Stimulated activated CD8-positive, alpha-beta memory T cell treated with anti-CD3 and anti-CD28 coated beads, Interleukin-15, amount 100 ng/mL, for 24 hours (primary cell): Measurements from ENCODE around the gene EFNB3.
A peak's percentile ranks its signal among the peaks of the same experiment; 100 is the strongest.

ENCODE experiments used
- DNase-seq: peaks from one replicate; pipeline ENCODE4 v3.0.0-alpha.2; 2020; ENCODE audit warnings: low read depth

Gene EFNB3

DNA sequence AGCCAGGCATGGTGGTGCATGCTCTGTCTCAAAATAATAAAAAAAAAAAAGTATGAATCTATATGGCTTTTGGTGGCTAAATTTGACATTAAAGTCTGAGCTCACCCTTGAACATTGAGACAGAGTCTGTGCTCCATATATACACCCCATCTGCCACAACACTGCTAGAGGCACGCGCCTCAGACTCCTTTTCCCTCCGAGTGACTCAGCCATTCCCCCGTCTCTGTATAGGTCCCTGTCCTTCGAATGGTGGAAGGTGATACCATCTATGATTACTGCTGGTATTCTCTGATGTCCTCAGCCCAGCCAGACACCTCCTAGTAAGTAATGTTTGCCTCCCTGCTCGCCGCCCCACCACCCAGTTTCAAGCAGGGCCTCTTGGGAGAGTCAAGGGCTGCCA is 4.5 kb upstream of the EFNB3 start:
- no peak for DNase-seq

DNA sequence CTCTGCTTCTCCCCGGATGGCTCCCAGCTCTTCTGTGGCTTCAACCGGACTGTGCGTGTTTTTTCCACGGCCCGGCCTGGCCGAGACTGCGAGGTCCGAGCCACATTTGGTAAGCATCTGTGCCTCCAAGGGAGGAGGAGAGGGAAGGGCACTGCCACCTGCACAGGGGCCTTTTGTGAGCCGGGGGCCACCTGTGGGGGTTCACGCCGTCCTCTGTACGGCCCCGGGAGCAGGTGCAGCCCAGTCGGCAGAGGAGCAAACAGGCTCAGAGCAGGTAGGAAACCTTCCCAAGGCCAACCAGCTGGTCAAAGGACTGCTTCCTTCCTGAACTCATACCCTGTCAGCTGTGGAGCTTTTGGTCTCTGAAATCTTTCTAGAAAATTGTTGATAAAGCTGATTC is 3.3 kb upstream of the EFNB3 start:
- no peak for DNase-seq

DNA sequence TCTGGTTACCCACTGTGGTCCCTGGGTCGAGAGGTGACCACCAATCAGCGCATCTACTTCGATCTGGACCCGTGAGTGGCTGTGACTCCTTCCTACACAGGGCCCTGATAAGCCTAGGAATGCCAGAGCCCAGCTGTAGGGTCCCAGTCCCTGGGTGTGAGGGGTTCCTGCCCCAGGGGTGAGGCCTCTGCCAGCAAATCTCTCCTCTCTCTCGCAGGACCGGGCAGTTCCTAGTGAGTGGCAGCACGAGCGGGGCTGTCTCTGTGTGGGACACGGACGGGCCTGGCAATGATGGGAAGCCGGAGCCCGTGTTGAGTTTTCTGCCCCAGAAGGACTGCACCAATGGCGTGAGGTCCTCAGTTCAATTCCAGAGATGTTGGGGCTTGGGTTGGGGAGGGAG is 2.2 kb upstream of the EFNB3 start:
- no peak for DNase-seq

GRCh38 chr17:7703584-7704479 is 1.2 kb upstream of the EFNB3 start:
- DNase-seq = no peak

- no peak for DNase-seq
Observed at GRCh38 chr17:7705269-7706255, 560 bp downstream of the EFNB3 start.

DNA sequence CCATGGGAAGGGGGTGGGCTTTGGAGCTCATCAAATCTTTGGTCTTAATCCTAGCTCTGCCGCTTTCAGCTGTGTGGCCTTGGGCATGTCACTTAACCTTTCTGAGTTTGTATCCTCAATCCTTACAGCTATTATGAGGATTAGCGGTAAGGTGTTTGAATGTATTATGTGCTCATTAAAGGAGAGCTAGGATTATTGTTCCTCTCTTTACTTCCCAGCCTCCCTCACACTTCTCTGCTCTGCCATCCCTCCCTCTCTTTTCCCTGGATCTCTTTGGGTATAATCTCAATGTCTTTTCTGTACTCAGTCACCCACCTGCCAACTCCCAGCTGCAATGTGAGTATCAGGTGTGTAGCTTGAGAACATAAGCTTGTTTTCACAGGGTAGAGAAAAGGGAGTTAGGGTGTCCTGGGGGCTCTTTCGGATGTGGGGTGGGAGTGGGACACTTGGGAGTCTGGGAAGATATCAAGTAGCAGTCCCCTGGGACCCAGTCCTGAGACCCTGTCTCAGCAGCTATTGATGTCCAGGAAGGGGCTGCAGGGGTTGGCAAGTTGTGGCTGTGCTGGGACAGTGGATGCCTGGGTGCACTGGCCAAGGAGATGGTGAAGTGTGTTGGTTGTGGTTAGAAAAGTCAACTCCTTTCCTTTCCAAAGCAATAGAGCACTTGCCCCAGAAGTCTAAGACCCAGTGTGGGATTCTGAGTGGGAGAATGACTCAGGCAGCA is 1.8 kb downstream of the EFNB3 start:
- no peak for DNase-seq

- DNase-seq = no peak
Observed at GRCh38 chr17:7707446-7707845, 2.4 kb downstream of the EFNB3 start.

- DNase-seq = no peak
Observed at GRCh38 chr17:7707858-7708750, 3.1 kb downstream of the EFNB3 start.

DNA sequence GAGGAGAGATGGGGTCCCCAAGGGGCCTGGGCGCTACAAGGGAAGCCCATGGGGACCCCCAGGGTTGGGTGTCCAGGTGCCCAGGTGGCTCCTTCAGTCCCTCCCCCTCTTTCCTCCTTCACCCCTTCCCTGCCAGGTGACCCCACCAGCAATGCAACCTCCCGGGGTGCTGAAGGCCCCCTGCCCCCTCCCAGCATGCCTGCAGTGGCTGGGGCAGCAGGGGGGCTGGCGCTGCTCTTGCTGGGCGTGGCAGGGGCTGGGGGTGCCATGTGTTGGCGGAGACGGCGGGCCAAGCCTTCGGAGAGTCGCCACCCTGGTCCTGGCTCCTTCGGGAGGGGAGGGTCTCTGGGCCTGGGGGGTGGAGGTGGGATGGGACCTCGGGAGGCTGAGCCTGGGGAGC is 4.0 kb downstream of the EFNB3 start:
- no peak for DNase-seq

DNA sequence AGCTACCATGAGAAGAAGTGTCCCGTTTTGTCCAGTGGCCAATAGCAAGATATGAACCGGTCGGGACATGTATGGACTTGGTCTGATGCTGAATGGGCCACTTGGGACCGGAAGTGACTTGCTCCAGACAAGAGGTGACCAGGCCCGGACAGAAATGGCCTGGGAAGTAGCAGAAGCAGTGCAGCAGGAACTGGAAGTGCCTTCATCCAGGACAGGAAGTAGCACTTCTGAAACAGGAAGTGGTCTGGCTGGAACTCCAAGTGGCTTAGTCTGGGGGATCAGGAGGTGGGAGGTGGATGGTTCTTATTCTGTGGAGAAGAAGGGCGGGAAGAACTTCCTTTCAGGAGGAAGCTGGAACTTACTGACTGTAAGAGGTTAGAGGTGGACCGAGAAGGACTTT is 5.3 kb downstream of the EFNB3 start:
- no peak for DNase-seq

DNA sequence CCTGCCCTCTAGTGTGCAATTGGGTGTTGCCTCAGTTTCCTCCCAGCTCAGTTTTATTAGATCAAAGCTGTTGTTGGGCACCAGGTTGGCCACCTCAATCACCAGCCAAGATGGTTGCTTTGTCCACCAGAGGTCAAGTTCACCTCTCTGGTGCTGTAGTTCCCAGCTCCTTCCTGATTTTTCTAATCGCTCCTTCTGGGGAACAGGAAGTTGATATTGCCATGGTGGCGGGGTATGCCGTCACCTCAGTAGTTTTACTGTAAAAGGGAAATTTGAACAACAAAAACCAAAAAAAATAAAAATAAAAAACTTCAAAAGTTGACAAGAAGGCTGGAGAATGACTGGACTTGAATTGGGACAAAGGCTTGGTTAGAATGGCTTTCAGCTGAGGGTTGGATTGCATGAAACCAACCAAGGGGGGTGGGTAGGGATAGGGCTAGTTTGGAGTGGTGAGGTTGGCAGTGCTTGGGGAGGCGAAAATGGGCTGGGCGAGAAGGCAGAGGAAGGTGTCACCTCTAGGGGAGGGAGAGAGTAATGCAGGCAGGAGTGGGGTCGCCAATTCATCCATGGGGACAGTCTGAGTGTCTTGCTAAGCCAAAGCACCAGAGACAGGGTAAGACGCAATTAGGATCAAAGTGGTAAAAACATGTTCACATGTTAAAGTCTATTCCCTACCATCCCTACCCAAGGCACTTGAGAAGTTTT is 6.2 kb downstream of the EFNB3 start:
- no peak for DNase-seq

GRCh38 chr17:7712111-7712771 is 7.2 kb downstream of the EFNB3 start:
- DNase-seq = no peak

GRCh38 chr17:7713782-7714181 is 8.8 kb downstream of the EFNB3 start:
- DNase-seq = no peak

DNA sequence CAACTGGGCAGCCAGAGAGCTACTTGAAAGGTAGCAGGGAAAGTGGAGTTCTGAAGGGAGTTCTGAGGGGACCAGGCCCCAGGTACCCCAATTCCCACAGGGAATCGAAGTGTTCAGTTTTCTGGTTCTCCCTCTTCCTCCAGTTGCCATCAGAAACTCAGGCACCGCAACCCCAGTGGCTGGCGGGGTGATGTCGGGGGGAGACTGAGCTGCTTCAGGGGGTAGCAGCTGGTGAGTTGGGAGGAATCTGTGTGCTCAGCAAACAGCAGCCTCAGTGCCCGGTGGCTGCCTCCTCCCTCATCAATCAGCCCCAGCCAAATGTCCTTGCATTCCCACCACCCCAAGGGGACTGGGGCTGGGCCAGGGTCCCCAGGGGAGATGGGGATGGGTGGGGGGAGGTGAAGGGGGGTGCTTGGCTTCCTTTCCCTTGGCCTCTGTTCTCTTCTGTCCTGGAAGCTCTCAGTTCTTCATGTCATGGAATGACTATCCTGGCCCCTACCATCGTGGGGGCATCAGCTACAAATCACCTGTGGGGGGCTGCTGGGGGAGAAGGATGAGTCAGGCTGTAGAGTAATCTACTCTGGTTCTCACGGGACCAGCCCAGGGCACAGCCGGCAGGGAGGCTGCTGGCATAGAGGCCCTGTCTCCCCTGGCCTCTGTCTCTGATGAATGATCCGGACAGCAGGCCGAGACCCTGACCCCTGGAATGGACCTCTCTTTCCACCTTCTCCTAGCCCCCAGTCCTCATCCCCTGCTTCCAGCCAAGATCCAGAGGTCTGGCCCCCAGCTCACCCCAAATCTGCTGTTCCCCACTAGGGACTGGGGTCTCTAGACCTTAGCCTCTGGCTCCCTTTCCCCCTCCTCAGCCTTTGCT is 10.0 kb downstream of the EFNB3 start:
- no peak for DNase-seq

DNA sequence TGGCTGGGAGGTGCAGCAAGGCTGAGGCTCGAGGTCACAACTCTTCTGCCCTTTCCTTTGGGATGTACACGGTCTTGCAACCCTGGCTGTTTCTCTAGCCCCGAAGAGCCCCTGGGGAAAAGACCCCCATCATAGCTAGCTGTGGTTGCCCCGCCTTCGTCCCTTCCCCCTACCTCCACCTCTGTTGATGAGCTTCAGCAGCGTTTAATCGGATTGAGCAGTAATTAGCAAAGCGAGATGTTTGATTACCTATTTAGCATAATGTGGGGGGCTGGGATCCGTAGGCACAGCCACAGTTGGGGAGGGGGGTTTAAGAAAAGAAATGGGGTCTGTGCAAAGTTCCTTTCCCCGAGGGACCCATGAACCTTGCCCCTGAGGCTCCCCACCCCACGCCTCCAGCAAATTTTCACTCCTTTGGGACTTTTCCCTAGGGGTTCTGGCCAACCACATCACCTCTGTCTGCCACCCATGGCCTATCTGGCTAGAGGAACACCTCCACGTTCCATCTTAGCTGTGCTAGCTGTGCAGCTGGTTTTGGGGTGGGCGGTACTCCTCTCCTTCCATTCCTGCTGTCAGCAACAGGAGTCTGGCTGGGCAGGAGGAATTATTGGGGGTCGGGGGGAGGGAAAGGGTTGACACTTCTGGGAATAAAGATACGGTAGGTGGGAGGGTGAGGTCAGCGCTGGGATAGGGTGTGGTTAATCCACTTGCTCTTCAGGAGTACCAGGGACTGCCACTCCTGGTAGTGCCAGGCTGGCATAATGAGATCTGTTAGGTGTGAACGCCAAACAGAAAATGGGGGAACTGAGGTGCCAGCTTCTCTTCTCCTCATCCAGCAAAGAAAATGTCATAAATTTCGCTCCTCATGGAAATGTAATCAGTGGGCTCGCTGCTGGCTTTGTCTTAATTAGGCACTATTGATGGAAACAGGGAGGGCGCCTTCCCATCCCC is 11.2 kb downstream of the EFNB3 start:
- DNase-seq = no peak

DNA sequence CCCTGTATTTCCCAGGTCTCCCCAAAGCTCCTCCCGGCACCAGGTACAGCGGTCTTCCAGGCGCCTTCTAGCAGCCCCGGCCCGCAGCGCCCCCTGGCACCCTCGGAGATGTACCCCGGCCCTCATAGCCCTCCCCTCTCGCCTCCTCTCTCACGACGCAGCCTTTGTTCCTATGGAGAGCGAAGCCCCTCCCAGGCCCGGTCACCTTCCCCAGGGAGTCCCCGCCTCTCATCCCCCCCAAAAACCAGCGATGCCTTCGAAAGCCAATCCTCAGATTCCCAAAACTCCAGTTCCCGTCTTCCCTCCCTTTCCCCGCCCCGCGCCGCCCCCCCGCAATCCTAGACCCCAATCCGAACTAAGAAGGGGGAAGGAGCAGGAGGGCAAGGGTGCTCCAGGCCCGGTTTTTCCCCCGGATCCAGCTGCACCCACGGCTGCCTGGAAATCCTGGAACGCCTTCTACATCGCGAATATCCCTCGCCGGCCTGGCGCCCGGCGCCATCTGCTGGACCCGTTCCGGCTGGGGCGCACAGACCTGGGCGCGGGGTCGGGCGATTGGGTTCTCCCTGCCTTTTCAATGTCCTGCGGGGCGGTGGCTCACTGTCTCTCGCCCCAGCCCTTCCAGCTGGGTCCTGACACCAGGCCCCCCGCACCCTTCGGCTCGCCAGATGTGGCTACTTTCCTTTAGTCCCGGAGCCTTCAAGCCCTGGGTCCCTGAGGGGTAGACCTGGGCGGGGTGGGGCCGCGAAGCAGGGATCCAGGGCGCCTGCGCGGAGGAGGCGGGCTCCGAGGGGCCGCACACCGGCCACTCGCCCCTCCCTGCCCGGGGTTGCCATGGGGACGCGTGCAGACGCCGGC is 12.1 kb downstream of the EFNB3 start, which contains the start of gene DNAH2:
Gene DNAH2, plus strand, starts transcription at position 844 of the 855 bp plus-strand sequence. CDS start 1,991 bp downstream, outside the sequence.
- DNase-seq = peak; percentile 33
